B cell (primary cell): ENCODE data around the gene CFAP61. TPM values are rescaled to one million over a fixed set of nuclear protein-coding genes. Genes with fewer than 3 reads are reported as not detected.

ENCODE experiments used
- ATAC-seq: fragments of 200-7000 bp; cut with Tn5 transposase; one replicate; pipeline ENCODE4 v1.10.0; 2021; ENCODE audit warnings: low read depth, mild to moderate bottlenecking, moderate number of reproducible peaks, moderate library complexity
- CTCF ChIA-PET: fragments of 350-600 bp; sonication (Branson Sonifier 250); formaldehyde crosslinking; loops from one replicate; lab custom pipeline; 2021; ENCODE audit warnings: antibody characterized with exemption, inconsistent platforms; lab: Charles Lee
- POLR2A ChIA-PET: fragments of 350-600 bp; sonication (Branson Sonifier 250); formaldehyde crosslinking; loops from one replicate; lab custom pipeline; 2021; ENCODE audit warnings: antibody characterized with exemption; lab: Charles Lee
- DNase-seq: peaks from one replicate; pipeline ENCODE4 v3.0.0; 2013
- H2AFZ ChIP-seq: 2 replicates; pipeline ENCODE4 v1.6.1; 2012; ENCODE audit warnings: mild to moderate bottlenecking, low read depth, low read length; ENCODE audit not compliant: insufficient read depth, poor library complexity, severe bottlenecking
- H3K27ac ChIP-seq, 2 donors: 1 replicate in 1 of 2; 2 replicates in 1 of 2; pipeline ENCODE4 v1.5.1; 2012 to 2013; ENCODE audit warnings: low read length in 2 of 2, mild to moderate bottlenecking in 2 of 2, moderate library complexity in 1 of 2
- H3K27me3 ChIP-seq, 4 experiments: fragments of 200-600 bp in 1 of 4; sonication (generic) in 1 of 4; replicated peaks in 1 of 4; 1 replicate in 2 of 4; 2 replicates in 2 of 4; pipeline versions ENCODE4 v1.6.1 to v1.7.0; 2013 to 2016; ENCODE audit warnings: low read length in 3 of 4, mild to moderate bottlenecking in 2 of 4, mixed read lengths in 1 of 4, moderate library complexity in 1 of 4; ENCODE audit not compliant: insufficient read depth in 4 of 4, control insufficient read depth in 3 of 4; ENCODE audit errors: control extremely low read depth in 1 of 4
- H3K36me3 ChIP-seq, 2 experiments: replicated peaks in 1 of 2; 1 replicate in 1 of 2; 2 replicates in 1 of 2; pipeline versions ENCODE4 v1.6.1 to v1.7.1; 2013; ENCODE audit warnings: low read length in 1 of 2; ENCODE audit not compliant: insufficient read depth in 2 of 2, control insufficient read depth in 1 of 2; ENCODE audit errors: control extremely low read depth in 1 of 2, extremely low read depth in 1 of 2
- H3K4me1 ChIP-seq, 2 donors: fragments of 200-600 bp in 1 of 2; sonication (generic) in 1 of 2; 1 replicate in 1 of 2; 2 replicates in 1 of 2; pipeline versions ENCODE4 v1.5.1 to v1.6.1; 2013 to 2017; ENCODE audit warnings: low read length in 2 of 2; ENCODE audit not compliant: control insufficient read depth in 2 of 2, insufficient read depth in 2 of 2
- H3K4me2 ChIP-seq: replicated peaks from 2 replicates; pipeline ENCODE3; 2012; ENCODE audit warnings: mild to moderate bottlenecking, low read depth, low read length; ENCODE audit not compliant: poor library complexity, severe bottlenecking
- H3K4me3 ChIP-seq, 5 experiments: fragments of 200-600 bp in 1 of 5; sonication (generic) in 1 of 5; 1 replicate in 3 of 5; 2 replicates in 2 of 5; pipeline versions ENCODE4 v1.5.1 to v1.7.0; 2011 to 2016; ENCODE audit warnings: low read length in 4 of 5, mild to moderate bottlenecking in 4 of 5, low read depth in 2 of 5, control low read depth in 1 of 5, moderate library complexity in 1 of 5; ENCODE audit not compliant: insufficient read depth in 1 of 5; ENCODE audit errors: control extremely low read depth in 1 of 5, extremely low read depth in 1 of 5
- H3K79me2 ChIP-seq: fragments of 200-600 bp; sonication (generic); one replicate; pipeline ENCODE4 v1.6.0; 2016; ENCODE audit warnings: low read length; ENCODE audit not compliant: control insufficient read depth, insufficient read depth
- H3K9ac ChIP-seq: fragments of 200-600 bp; sonication (generic); 2 replicates; pipeline ENCODE4 v1.6.1; 2017; ENCODE audit warnings: mild to moderate bottlenecking, low read length, moderate library complexity
- H3K9me3 ChIP-seq, 3 donors: one replicate each; pipeline versions ENCODE4 v1.6.1 to v1.7.1; 2013; ENCODE audit warnings: low read length in 2 of 3; ENCODE audit not compliant: control insufficient read depth in 2 of 3, insufficient read depth in 1 of 3; ENCODE audit errors: control extremely low read depth in 1 of 3
- H4K20me1 ChIP-seq: 2 replicates; pipeline ENCODE4 v1.6.0; 2012; ENCODE audit warnings: mild to moderate bottlenecking, low read length; ENCODE audit not compliant: insufficient read depth, control insufficient read depth, poor library complexity, severe bottlenecking
- H3K27ac Mint-ChIP-seq: one replicate; pipeline ENCODE4 v1.8.0; 2021; ENCODE audit warnings: mixed read lengths
- H3K27me3 Mint-ChIP-seq: one replicate; pipeline ENCODE4 v1.8.0; 2021; ENCODE audit warnings: mixed read lengths
- H3K4me1 Mint-ChIP-seq: one replicate; pipeline ENCODE4 v1.8.0; 2021; ENCODE audit warnings: mixed read lengths
- H3K4me3 Mint-ChIP-seq: one replicate; pipeline ENCODE4 v1.8.0; 2021; ENCODE audit warnings: mixed read lengths
- H3K9me3 Mint-ChIP-seq: one replicate; pipeline ENCODE4 v1.8.0; 2022; ENCODE audit warnings: mixed read lengths; ENCODE audit not compliant: insufficient read depth
- EZH2 ChIP-seq: IDR thresholded peaks from 2 replicates; pipeline ENCODE4 v1.6.1; 2012; ENCODE audit warnings: borderline replicate concordance, low read depth, mild to moderate bottlenecking, moderate library complexity, low read length; ENCODE audit not compliant: insufficient read depth, poor library complexity, severe bottlenecking
- WGBS: methylation state at CpG from one replicate; pipeline ENCODE4 v1.1.5; 2013; ENCODE audit warnings: missing lambda C conversion rate; ENCODE audit not compliant: insufficient coverage; 5-methylcytosine and 5-hydroxymethylcytosine counted together
- intact Hi-C: fragments of 100-400 bp; cut with micrococcal nuclease; formaldehyde crosslinking; loops from one replicate; pipeline ENCODE4 v1.10.0; 2022
- polyA plus RNA-seq: library from polyadenylated mRNA; depleted of rRNA; stranded (reverse); fragments of >200 nt; gene quantifications from 2 replicates; pipeline ENCODE4 v1.2.3, GENCODE V29; 2012
- total RNA-seq, 2 donors: library from RNA; stranded (reverse); fragments of 120-200 nt in 1 of 2; gene quantifications; 1 replicate in 1 of 2; 2 replicates in 1 of 2; pipeline versions ENCODE4 v1.2.3 to v1.2.4, GENCODE V29; 2013 to 2022
- TF ChIP-seq, protein P1 (sequence below): fragments of 200-600 bp; IDR thresholded peaks from one replicate; pipeline ENCODE4 v1.8.0; 2022; ENCODE audit warnings: antibody characterized with exemption, mild to moderate bottlenecking

CFAP61 gene
- total and polyA plus RNA-seq, 2 donors (not counting 1 experiment from before 2014, with no cell fraction given): not detected

- H3K9ac ChIP-seq: no peak overlapping the region
- H3K27me3 ChIP-seq: peaks cover 0 to 7% (median 3%) of the 10 kb centered on the region in 4 experiments
- no peak overlapping the region for H3K4me3 ChIP-seq
- Mint-ChIP-seq H3K27ac (no peak overlapping the region), H3K27me3 (peaks cover 24% of the 10 kb centered on the region), H3K4me3 (no peak overlapping the region), H3K9me3 (no peaks in the 10 kb centered on the region), H3K4me1 (no peaks in the 10 kb centered on the region)
- WGBS: no CpG with 5 or more reads among the region's 1 CpG
- no peak overlapping the region for H2AFZ ChIP-seq
- H3K9me3 ChIP-seq: no peaks in the 10 kb centered on the region
- no peak overlapping the region for H3K27ac ChIP-seq
- DNase-seq (no peak), ATAC-seq (no peak)
- intact Hi-C loops: no loop called here
- no peak for TF ChIP-seq EZH2
- TF ChIP-seq, protein P1, sequence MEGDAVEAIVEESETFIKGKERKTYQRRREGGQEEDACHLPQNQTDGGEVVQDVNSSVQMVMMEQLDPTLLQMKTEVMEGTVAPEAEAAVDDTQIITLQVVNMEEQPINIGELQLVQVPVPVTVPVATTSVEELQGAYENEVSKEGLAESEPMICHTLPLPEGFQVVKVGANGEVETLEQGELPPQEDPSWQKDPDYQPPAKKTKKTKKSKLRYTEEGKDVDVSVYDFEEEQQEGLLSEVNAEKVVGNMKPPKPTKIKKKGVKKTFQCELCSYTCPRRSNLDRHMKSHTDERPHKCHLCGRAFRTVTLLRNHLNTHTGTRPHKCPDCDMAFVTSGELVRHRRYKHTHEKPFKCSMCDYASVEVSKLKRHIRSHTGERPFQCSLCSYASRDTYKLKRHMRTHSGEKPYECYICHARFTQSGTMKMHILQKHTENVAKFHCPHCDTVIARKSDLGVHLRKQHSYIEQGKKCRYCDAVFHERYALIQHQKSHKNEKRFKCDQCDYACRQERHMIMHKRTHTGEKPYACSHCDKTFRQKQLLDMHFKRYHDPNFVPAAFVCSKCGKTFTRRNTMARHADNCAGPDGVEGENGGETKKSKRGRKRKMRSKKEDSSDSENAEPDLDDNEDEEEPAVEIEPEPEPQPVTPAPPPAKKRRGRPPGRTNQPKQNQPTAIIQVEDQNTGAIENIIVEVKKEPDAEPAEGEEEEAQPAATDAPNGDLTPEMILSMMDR: no peak
- H3K36me3 ChIP-seq: no peaks in the 10 kb centered on the region
- ChIA-PET CTCF (no interaction called here), POLR2A (no interaction called here)
- no peaks in the 10 kb centered on the region for H3K79me2 ChIP-seq
- H4K20me1 ChIP-seq: no peaks in the 10 kb centered on the region
- H3K4me1 ChIP-seq: no peaks in the 10 kb centered on the region
- no peak overlapping the region for H3K4me2 ChIP-seq
Observed at GRCh38 chr20:20065361-20065760, 13.0 kb downstream of the CFAP61 start.

DNA sequence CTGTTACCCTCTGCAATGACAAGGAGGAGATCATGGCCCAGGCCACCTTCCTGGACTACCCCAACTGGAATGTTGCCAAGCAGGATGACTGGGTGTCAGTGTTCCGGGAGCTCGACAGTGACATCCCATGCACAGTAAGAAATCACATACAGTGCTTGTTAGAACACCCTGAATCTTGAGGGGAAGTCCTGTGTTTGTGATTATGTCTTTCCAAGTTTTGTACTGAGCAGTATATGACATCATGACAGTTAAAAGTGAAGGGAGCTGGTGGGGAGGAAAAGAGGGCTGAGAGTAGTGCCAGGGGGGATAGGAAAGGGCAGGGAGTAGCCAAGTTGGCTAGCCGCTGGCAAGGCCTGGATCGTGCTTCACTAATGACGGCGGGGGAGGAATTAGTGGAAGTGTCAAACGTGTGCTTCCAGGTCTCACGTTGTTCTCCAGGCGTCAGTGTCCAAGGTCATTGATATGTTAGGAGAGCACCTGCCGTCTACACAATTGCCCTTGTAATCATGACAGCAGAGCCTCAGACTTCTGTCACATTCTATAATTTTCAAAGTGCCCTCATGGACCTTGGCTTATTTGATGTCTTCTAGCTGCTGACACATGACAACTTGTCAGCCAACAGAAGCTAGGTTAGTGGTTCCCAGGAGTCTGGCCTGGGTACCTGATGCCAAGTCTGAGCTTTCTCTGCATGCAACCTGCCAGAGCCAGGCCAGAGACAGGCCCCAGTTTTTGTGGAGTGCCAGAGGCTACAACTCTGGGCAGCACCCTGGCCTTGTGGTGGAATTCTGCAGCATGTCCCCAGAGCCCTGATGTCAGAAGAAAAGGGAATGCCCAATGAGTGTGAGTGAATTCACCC, 18.8 kb downstream of the CFAP61 start:
- ChIA-PET CTCF (no interaction called here), POLR2A (no interaction called here)
- Histone ChIP-seq H2AFZ (no peak overlapping the region), H3K9ac (no peak overlapping the region), H4K20me1 (no peaks in the 10 kb centered on the region), H3K27ac (no peak overlapping the region), H3K4me3 (no peak overlapping the region), H3K4me1 (no peaks in the 10 kb centered on the region), H3K79me2 (no peaks in the 10 kb centered on the region), H3K27me3 (peaks cover 0 to 2% (median 0%) of the 10 kb centered on the region in 4 experiments), H3K36me3 (no peaks in the 10 kb centered on the region), H3K9me3 (no peaks in the 10 kb centered on the region), H3K4me2 (no peak overlapping the region)
- ATAC-seq: no peak
- DNase-seq: no peak
- Mint-ChIP-seq H3K27ac (no peak overlapping the region), H3K27me3 (peaks cover 17% of the 10 kb centered on the region), H3K4me1 (no peaks in the 10 kb centered on the region), H3K9me3 (no peaks in the 10 kb centered on the region), H3K4me3 (no peak overlapping the region)
- intact Hi-C loops: loop anchor here (5.0 kb wide), 1 partner anchor 1201 kb away; no protein-coding TSS in a partner anchor
- 71% methylated on average over 7 of the region's 10 CpGs for WGBS
- TF ChIP-seq EZH2: no peak
- TF ChIP-seq, protein P1: no peak
